Cerebellar cortex (tissue), 1 donor: Measurements from ENCODE around the gene SND1.

Source experiments
- DNase-seq: peaks from one replicate; pipeline ENCODE4 v3.0.0-alpha.2; 2015; ENCODE audit warnings: low spot score

Gene SND1

GRCh38 chr7:127905491-127906330 is 253.7 kb downstream of the SND1 start:
- no peak for DNase-seq

- DNase-seq = no peak
Observed at GRCh38 chr7:127907110-127908040, 255.4 kb downstream of the SND1 start.

GRCh38 chr7:127908430-127909258 is 256.6 kb downstream of the SND1 start:
- DNase-seq = no peak

GRCh38 chr7:127909424-127910152 is 257.6 kb downstream of the SND1 start:
- DNase-seq = no peak

- no peak for DNase-seq
Observed at GRCh38 chr7:127910670-127911069, 258.7 kb downstream of the SND1 start.

GRCh38 chr7:127911968-127912511 is 260.0 kb downstream of the SND1 start:
- DNase-seq = no peak

GRCh38 chr7:127912901-127913300 is 260.9 kb downstream of the SND1 start:
- no peak for DNase-seq

GRCh38 chr7:127913686-127914085 is 261.7 kb downstream of the SND1 start:
- DNase-seq = no peak

- no peak for DNase-seq
Observed at GRCh38 chr7:127914693-127915092, 262.7 kb downstream of the SND1 start.

- no peak for DNase-seq
Observed at GRCh38 chr7:127916735-127917134, 264.7 kb downstream of the SND1 start.

GRCh38 chr7:127918130-127918529 is 266.1 kb downstream of the SND1 start:
- no peak for DNase-seq

- DNase-seq = no peak
Observed at GRCh38 chr7:127920787-127921438, 268.9 kb downstream of the SND1 start.

GRCh38 chr7:127922656-127923055 is 270.7 kb downstream of the SND1 start:
- no peak for DNase-seq

GRCh38 chr7:127924874-127925273 is 272.9 kb downstream of the SND1 start:
- no peak for DNase-seq

- no peak for DNase-seq
Observed at GRCh38 chr7:127927348-127927696, 275.3 kb downstream of the SND1 start.

GRCh38 chr7:127928222-127928621 is 276.2 kb downstream of the SND1 start:
- no peak for DNase-seq

- DNase-seq = no peak
Observed at GRCh38 chr7:127928852-127929251, 276.9 kb downstream of the SND1 start.

GRCh38 chr7:127930341-127931328 is 278.6 kb downstream of the SND1 start:
- no peak for DNase-seq

GRCh38 chr7:127932076-127932475 is 280.1 kb downstream of the SND1 start:
- no peak for DNase-seq
